ENCODE results near the gene MIOS.
"Not testable (repeated sequence)": the region's sequence is repeated elsewhere in the genome, so short reads cannot be mapped to it uniquely, and the experiment has no call there.

MIOS gene

GRCh38 chr7:7554649-7555575, 11.8 kb upstream of the MIOS start:
- no peak for DNase-seq

GRCh38 chr7:7556852-7557251, 9.8 kb upstream of the MIOS start:
- DNase-seq, result no peak

- no peak for DNase-seq
Measured at GRCh38 chr7:7557252-7557651, 9.4 kb upstream of the MIOS start.

- not testable (repeated sequence) for DNase-seq
Measured at GRCh38 chr7:7561591-7561990, 5.1 kb upstream of the MIOS start.

GRCh38 chr7:7562736-7563135, 3.9 kb upstream of the MIOS start:
- DNase-seq, result no peak

GRCh38 chr7:7563269-7563668, 3.4 kb upstream of the MIOS start:
- DNase-seq, result no peak

- DNase-seq, result no peak
Measured at GRCh38 chr7:7563813-7564212, 2.9 kb upstream of the MIOS start.

- peak; percentile 57 to 72 for DNase-seq
Measured at GRCh38 chr7:7564323-7564780, 2.3 kb upstream of the MIOS start.

- DNase-seq, result no peak
Measured at GRCh38 chr7:7565018-7565680, 1.5 kb upstream of the MIOS start.

GRCh38 chr7:7565746-7566650, 686 bp upstream of the MIOS start:
- DNase-seq, result no peak

GRCh38 chr7:7567898-7568531, 1.3 kb downstream of the MIOS start:
- DNase-seq, result no peak

GRCh38 chr7:7568553-7568952, 1.9 kb downstream of the MIOS start:
- no peak for DNase-seq

GRCh38 chr7:7569081-7569527, 2.4 kb downstream of the MIOS start:
- peak; percentile 42 to 46 for DNase-seq

GRCh38 chr7:7569615-7570014, 2.9 kb downstream of the MIOS start:
- DNase-seq, result no peak

GRCh38 chr7:7570584-7570983, 3.9 kb downstream of the MIOS start:
- DNase-seq, result no peak

GRCh38 chr7:7573701-7574100, 7.0 kb downstream of the MIOS start:
- no peak for DNase-seq

GRCh38 chr7:7576344-7576743, 9.7 kb downstream of the MIOS start:
- DNase-seq, result no peak

- DNase-seq, result peak; percentile 21 to 22
Measured at GRCh38 chr7:7577888-7578287, 11.2 kb downstream of the MIOS start.

GRCh38 chr7:7579638-7580037, 13.0 kb downstream of the MIOS start:
- no peak for DNase-seq

- no peak for DNase-seq
Measured at GRCh38 chr7:7581531-7582179, 15.0 kb downstream of the MIOS start.

GRCh38 chr7:7582596-7582995, 15.9 kb downstream of the MIOS start:
- DNase-seq, result no peak

GRCh38 chr7:7583731-7584130, 17.0 kb downstream of the MIOS start:
- no peak for DNase-seq

All from inflammatory macrophage treated with lipopolysaccharide for 1 hour (primary cell).